HG03571 (cell line): ENCODE measurements around the gene KCNK4.

Experiments used
- ATAC-seq: cut with Tn5 transposase; IDR thresholded peaks from one replicate; pipeline ENCODE4 v1.9.1; 2021; ENCODE audit not compliant: unreplicated experiment

KCNK4 gene

DNA sequence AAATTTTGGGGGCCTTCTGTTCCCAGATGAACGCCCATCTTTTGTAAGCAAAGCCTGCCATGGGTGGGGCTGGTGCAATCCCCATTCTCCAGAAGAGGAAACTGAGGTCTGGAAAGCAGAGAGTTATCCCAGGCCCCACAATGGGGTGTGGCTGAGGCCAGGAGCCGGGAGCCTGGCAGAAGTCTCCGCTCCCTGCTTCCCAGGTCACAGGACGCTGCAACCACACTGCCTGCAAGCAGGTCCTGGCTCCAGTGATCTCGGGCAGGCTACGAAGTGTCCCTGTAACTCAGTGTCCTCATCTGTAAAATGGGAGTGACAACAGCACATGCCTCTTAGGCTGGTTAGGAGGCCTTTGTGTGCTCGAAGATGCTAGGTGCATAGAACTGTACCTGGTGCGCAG is 38.1 kb upstream of the KCNK4 start:
- ATAC-seq = no peak

DNA sequence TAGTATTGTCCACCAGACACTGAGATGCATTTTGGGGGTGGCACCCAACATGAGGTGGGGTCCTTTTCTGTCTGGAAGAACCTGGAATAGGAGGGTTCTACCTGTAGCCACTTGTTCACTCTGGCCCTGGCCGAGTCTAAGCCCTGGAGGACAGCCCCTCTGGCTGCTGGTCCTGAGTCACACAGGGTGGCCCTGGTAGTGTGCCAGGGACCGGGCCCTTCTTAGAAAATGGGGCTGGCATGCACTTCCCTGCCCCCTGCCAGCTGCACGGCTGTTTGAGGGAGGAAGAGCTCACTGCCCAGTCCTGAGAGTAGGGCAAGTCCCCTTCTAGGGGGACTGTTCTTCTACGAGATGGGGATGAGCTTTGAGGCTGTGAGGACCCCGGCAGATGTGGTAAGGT is 37.6 kb upstream of the KCNK4 start:
- ATAC-seq = no peak

DNA sequence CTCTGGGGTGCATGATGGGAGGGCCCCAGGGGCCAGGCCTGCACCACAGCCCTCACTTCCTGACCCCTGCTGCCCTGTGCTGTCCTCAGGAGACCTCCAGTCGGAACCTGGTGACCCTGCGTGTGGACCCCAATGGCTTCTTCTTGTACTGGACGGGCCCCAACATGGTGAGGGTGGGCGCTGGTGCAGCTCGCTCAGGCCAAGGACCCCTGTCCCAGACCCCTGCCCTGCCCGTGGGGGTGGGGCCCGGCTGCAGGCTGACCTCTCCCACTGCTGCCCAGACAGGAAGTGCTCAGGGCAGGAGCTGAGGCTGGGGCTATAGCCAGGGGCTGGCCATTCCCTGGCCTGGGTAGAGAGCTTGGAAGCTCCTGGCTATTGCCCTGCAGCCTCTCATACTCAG is 36.8 kb upstream of the KCNK4 start:
- ATAC-seq = no peak

DNA sequence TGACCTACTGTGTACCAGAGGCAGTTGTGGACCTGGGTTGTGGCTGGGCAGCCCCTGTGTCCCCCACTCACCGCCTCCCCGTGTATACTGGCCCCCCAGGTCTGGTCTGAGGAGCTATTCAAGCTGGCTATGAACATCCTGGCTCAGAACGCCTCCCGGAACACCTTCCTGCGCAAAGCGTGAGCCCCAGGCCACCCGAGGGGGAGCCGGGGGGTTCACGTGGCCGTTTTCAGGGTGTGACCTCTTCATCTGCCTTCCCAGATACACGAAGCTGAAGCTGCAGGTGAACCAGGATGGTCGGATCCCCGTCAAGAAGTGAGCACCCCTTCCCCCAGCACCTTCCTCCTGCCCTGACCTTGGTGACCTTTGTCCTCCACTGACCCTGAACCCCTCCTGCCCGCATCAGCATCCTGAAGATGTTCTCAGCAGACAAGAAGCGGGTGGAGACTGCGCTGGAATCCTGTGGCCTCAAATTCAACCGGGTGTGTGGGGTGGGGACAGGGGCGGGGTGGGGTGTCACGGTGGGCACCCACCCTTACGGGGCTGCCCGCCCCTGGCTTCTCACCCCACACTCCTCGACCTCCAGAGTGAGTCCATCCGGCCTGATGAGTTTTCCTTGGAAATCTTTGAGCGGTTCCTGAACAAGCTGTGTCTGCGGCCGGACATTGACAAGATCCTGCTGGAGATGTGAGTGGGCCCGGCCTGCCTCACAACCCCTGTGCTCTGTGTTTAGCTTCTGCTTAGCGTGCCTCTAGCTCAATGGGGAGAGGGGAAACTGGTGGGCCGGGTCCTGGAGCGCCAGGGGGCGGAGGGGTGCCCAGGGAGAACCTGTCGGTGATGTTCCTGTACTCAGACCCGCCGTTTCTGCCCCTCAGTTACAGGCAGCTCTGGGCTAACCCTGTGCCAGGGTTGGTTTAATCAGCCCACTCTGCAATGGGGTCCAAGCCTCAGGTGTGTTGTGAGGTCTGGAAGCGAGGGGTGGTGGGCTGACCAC is 35.7 kb upstream of the KCNK4 start:
- no peak for ATAC-seq

DNA sequence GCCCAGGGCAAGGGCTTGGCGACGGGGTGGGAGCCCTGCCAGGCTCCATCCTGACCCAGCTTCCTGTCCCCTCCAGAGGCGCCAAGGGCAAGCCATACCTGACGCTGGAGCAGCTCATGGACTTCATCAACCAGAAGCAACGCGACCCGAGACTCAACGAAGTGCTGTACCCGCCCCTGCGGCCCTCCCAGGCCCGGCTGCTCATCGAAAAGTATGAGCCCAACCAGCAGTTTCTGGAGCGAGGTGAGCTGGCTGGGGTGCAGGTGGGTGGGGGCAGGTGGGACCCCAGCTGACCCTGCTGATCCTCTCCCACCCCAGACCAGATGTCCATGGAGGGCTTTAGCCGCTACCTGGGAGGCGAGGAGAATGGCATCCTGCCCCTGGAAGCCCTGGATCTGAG is 34.8 kb upstream of the KCNK4 start:
- ATAC-seq = no peak

DNA sequence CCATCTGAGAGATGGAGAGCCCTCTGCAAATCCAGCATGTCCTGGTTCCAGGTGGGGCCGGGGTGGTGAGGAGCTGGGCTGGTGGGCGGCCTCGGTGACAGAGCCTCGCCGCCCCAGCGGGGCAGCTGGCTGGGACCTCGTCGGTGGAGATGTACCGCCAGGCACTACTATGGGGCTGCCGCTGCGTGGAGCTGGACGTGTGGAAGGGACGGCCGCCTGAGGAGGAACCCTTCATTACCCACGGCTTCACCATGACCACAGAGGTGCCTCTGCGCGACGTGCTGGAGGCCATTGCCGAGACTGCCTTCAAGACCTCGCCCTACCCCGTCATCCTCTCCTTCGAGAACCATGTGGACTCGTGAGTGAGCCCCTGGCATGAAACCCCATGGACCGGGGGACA is 32.7 kb upstream of the KCNK4 start:
- ATAC-seq = no peak

DNA sequence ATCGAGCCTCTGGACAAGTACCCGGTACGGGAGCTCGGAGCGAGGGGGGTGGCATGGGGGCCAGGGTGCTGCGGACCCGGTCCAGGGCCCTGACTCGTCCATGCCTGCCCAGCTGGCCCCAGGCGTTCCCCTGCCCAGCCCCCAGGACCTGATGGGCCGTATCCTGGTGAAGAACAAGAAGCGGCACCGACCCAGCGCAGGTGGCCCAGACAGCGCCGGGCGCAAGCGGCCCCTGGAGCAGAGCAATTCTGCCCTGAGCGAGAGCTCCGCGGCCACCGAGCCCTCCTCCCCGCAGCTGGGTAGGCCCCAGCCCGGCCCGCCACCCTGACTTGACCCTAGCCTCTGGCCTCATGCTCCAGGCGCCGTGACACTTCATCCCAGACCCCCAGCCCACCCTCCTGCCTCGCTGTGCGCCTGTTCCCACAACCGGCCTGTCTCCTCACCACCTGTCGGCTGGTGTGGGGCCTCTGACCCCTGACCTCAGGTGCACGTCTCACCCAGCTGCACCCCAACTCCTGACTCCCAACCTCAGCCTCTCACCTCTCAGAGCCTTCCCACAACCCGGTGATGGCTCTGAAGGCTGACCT is 32.1 kb upstream of the KCNK4 start:
- no peak for ATAC-seq

DNA sequence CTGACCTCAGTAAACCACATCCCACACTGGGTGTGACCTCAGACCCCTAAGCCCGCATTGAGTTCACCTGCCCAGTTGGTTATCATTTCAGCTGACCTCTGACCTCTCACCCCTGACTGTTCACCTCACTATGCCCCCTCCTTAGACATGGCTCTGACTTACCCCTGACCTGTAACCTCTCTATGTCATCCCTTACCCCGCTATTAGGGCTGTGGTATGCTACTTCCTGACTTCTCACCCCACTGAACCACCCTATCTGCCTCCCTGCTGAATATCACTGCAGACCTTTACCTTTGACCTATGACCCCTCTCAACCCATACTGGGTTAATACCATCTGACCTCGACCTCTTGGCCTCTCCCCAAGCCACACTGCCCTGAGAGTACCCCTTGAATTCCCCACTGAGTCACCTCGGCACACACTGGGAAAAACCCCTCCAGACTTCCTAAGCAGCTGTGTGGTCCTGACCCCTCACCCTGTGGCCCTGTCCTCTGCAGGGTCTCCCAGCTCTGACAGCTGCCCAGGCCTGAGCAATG is 31.5 kb upstream of the KCNK4 start:
- ATAC-seq = no peak

DNA sequence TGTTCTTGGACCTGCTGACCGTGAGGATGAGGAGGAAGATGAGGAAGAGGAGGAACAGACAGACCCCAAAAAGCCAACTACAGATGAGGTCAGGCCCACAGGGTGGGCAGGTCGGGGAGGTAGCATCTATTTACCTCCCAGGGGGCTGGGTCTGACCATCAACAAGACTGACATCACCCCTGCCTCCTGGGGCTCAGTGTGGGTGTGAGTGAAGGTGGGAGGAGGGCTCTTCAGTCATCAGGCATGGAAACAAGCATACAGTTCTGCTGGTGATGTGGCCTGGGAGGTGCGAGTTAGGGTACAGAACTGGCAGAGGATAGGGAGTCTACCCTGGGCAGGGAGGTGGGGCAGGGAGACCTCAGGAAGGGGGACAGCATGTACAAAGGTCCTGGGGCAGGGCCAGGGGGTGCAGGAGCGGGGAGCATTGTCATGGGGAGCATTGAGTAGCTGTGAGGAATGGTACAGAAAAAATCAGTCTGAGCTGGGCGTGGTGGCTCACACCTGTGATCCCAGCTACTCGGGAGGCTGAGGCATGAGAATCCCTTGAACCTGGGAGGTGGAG is 30.9 kb upstream of the KCNK4 start:
- ATAC-seq = no peak

DNA sequence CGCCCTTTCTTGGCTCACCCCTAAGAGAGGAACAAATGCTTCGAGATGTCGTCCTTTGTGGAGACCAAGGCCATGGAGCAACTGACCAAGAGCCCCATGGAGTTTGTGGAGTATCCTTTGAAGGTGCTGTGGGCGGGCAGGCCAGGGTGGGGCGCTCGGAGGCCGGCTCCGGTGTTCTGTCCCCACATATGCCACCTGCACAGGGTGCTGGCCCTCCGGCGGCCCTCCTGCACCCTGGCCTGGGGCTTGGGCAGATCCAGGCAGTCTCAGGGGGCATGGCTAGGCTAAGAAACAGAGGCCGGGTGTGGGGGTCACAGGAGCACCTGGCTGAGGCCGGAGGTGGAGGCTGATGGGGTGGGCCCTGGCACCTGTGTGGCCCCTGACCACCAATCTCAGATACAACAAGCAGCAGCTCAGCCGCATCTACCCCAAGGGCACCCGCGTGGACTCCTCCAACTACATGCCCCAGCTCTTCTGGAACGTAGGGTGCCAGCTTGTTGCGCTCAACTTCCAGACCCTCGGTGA is 29.5 kb upstream of the KCNK4 start:
- no peak for ATAC-seq

DNA sequence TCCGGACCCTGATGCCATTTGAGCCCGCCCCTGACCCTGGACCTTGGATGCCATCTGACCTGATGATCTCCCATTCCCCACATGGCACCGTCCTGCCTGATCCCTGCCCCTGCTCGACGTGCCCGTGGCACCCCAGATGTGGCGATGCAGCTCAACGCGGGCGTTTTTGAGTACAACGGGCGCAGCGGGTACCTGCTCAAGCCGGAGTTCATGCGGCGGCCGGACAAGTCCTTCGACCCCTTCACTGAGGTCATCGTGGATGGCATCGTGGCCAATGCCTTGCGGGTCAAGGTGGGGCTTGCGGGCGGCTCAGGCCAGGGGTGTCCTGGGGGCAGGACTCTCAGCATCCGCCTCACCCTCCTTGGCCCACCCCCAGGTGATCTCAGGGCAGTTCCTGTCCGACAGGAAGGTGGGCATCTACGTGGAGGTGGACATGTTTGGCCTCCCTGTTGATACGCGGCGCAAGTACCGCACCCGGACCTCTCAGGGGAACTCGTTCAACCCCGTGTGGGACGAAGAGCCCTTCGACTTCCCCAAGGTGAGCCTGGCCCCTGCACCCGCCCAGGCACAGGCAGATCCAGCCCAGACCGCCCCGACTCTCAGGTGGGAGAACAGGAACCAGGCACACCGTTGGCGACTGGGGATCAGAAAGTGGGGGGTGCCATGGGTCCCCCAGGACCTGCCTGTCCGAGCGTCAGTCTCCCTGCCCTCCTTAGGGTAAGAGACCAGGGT is 28.7 kb upstream of the KCNK4 start:
- no peak for ATAC-seq

DNA sequence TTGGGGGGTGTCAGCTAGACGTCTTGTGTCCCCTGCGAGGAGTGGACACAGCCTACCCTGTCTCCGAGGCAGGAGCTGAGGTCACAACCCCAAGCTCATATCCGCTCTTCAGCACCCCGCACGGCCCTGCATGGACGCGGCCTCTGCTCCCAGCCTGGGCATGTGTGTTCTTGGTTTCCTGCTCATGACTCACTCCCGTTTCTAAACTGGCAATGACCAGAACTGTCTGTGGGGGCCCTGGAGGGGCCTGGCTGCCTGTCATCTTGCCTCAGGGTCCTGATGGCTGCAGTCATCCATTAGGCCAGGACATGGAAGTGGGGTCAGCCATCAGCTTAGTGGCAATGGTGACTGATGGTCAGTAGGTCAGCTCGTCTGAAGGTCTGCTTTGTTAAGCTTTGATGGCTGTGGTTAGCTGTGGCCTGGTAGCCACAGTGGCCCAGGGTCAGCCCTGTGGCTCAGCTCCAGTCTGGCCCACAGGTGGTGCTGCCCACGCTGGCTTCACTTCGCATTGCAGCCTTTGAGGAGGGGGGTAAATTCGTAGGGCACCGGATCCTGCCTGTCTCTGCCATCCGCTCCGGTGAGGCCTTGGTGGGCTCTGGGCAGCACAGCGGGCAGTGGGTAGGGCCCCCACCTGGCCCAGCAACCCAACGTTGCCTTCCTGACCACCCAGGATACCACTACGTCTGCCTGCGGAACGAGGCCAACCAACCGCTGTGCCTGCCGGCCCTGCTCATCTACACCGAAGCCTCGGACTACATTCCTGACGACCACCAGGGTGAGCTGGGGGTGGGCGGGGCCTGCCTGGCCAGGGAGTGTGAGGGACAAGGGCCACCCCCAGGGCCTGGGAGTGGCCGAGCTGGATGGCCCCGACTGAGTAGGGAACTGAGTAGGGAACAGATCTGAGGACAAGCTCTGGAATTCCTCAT is 27.8 kb upstream of the KCNK4 start:
- ATAC-seq = no peak

DNA sequence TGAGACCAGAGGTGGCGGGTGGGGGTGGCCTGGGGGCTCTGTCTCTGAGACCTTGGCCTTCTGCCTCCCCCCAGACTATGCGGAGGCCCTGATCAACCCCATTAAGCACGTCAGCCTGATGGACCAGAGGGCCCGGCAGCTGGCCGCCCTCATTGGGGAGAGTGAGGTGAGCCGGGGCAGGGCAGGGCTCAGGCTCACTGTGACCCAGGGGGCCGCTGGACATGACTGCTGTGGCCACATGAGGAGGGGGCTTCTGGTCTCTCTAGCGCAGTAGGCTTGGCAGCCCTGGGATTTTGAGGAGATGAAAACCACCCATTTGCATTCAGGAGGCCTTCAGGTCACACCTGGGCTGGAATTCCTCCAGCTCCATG is 27.2 kb upstream of the KCNK4 start:
- no peak for ATAC-seq

DNA sequence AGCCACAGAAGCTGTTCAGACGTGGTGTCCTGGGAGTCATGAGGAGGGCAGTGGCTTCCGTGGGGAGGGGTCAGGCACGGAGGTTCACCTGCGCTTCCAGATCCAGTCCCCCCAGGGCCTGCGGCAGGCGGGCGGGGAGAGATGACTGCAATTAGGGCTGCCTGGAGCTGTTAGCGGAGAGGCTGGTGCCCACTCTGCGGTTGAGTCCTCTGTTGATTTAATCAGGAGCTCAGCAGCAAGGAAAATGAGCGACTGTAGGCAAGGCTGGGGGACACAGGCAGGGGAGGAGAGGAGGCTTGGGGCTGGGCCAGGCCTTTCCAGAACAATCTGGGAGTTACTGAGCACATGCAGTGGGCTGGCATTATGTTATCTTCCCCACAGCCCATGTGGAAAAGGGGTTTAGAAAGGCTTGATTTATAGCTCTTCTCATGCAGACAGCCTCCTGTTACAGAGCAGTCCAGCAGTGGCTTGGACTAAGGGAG is 26.7 kb upstream of the KCNK4 start:
- ATAC-seq = no peak

DNA sequence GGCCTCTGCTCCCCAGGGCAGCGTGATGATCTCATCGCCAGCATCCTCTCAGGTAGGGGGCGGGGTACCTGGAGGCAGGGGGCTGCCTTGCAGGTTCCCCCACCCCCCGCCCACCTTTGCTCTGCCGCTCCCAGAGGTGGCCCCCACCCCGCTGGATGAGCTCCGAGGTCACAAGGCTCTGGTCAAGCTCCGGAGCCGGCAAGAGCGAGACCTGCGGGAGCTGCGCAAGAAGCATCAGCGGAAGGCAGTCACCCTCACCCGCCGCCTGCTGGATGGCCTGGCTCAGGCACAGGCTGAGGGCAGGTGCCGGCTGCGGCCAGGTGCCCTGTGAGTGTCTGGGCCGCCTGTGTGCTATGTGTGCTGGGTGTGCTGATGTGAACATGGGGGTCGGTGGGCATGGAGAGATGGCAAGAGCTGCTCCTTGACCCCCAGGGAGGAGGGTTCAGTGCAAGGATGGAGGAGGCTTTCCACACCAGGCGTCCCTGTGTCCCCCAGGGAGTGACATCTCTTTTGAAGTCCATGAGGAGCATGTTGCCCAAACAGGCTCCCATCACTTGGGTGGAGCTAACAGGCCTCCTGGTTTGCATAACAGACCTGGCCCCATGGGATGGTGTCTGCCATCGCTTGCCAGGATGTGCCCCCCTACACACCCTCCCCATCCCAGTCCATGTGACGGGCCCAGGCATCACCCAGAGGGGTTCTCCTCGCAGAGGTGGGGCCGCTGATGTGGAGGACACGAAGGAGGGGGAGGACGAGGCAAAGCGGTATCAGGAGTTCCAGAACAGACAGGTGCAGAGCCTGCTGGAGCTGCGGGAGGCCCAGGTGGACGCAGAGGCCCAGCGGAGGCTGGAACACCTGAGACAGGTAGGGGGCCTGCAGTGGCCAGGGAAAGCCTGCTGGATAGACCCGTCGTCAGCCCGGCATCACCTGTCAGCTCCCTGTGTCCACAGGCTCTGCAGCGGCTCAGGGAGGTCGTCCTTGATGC is 25.6 kb upstream of the KCNK4 start:
- no peak for ATAC-seq

DNA sequence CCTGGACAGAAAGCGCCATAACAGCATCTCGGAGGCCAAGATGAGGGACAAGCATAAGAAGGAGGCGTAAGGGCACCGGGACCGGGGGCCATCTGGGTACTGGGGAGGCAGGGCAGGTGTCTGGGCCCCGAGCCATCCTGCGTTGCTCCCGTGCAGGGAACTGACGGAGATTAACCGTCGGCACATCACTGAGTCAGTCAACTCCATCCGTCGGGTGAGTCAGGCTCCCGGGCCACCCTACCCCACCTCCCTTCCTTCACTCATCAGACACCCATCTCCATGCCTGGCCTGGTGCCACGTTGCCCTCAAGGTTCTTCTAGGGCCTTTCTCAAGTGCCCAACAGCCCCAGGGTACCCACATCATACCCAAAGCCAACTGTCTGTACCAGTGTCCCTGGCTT is 24.8 kb upstream of the KCNK4 start:
- ATAC-seq = no peak

DNA sequence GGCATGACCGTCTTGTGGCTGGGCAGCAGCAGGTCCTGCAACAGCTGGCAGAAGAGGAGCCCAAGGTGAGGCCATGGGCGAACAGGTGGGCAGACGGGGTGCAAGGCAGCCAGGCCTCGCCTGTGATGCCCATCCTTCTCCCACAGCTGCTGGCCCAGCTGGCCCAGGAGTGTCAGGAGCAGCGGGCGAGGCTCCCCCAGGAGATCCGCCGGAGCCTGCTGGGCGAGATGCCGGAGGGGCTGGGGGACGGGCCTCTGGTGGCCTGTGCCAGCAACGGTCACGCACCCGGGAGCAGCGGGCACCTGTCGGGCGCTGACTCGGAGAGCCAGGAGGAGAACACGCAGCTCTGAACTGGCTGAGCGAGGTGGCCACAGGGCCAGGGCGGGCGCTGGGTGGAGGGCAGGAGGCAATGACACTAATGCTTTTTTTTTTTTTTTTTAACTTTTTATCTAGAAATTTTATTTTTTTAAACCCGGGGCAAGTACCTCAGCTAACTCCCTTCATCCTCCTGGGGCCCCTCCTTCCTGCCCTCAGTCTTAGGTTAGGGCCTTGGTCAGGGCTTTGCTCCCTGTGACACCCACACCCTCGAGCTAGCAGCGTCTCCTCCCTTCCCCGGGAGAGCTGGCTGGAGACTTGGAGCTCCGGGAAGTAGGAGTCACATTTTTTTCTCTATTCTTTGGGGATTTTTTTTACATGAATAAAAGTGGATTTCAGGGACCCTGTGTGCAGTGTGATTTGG is 23.7 kb upstream of the KCNK4 start:
- no peak for ATAC-seq
